Pulmonary artery endothelial cell (primary cell): Measurements from ENCODE around the gene CHCHD6. TPM values are rescaled to one million over a fixed set of nuclear protein-coding genes. Genes with fewer than 3 reads are reported as not detected.

Experiments used
- DNase-seq: peaks from one replicate; pipeline ENCODE4 v3.0.0-alpha.2; 2011; ENCODE audit warnings: low read depth, low spot score
- total RNA-seq: library from RNA; depleted of rRNA; stranded (reverse); fragments of >200 nt; gene quantifications from 2 replicates; pipeline ENCODE4 v1.2.3, GENCODE V29; 2014

Gene CHCHD6
- total RNA-seq, 1 donor from 2014 or later = 13.5 TPM

DNA sequence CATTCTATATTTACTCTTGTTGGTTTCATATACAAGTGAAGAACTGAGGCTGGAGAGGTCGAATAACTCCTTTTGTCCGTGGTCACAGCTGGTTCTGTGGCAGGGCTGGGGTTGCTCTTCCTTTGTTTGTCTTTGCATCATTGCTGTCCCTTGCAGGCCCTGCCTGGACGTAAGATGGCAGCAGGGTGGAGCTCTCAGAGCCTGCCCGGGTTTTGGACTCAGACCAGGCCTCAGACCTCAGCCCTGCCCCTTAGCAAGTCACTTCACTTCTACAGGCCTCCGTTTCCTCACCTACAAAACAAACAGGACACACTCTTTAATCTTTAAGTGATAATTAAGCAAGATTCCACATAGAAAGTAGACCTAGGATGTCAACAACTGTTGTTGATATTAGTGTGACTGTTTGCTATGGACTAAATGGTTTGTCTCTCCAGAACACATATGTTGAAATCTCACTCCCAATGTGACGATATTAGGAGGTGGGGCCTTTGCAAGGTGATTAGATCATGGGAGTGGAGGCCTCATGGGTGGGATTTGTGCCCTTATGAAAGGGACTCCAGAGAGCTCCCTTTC lies 213.3 kb downstream of the CHCHD6 start:
- no peak for DNase-seq

DNA sequence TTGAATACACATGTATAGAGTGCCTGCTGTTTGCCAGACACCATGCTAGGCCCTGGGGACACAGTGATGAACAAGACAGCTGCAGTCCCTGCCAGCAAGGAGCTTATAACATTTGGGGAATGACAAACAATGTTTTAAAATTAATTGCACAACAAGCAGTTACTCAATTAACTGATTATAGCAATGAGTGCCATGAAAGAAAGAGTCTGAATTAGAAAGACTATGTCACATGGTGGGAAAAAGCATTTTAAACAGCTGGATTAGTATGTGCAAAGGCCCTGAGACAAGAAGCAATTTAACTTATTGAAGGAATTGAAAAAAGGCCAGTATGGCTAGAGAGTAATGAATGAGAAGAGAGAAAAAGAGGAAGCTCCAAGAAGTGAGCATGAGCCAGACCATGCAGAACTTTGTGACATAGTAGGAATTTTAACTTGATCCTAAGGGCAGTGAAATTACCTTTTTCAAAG lies 214.3 kb downstream of the CHCHD6 start:
- DNase-seq = no peak

DNA sequence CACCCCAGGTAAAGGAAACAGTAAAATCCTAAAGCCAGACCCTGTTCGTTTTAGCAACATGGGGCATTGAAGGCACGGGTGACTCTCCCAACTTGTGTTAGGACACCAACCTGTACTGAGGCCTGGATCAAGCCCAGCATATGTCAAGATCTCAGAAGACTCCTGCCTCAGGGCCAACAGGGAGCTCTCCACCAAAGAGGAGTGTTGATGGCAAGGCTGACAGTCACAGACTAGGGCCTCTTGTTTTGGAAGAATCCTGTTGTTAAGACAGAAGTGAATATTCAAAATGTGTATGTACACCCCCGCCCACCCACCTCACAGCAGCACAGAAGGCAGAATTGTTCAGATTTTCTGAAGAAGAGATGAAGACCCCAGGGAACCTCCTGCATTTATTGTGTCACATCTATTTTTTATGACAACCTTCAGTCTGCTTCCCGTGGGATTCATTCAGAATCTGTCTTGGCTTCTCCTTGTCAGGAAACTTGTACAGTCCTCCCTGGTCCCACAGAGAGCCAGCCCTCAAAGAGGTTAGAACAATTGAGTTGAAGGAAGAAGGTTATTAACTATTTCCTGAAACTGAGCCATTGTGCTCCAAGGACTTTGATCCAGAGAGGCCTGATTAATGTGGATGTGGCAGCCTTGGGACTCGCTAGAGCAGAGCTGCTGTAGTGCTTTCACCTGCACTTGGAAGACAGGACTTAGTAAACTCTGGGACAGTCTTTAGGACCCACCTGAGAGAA lies 217.2 kb downstream of the CHCHD6 start:
- DNase-seq = peak; percentile 46

DNA sequence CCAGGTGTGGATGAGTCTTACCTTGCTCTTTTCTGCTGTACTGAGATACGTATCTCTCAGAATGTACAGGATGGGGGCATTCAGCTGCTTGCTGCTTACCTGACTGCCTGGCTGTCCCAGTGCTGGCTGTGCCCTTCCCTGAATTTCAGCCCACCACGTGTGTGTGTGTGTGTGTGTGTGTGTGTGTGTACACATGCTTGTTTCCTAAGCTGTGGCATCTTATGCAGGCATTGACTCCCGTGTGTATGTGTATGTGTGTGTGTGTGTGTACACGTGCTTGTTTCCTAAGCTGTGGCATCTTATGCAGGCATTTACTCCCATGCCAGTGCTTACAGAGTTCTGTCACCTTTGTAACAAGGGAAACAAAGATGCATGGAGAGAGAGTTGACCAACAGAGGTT lies 218.4 kb downstream of the CHCHD6 start:
- no peak for DNase-seq

DNA sequence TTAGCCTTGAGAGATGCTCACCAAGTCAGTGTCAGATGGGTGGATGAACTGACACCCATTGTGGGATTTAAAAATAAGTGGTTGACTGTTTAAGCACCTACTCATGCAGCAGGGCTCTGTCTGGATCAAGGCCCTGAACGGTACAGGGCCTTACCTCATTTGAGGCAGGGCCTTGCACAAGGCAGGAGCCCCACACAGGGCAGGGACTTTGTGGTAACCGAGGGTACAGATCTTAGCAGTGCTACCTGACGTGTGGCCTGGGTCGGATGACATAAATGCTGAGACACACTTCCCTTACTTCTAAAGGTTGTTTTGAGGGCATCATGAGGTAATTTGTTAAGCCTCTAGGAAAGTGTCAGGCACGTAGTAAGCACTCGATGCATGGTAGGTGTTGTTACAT lies 219.4 kb downstream of the CHCHD6 start:
- no peak for DNase-seq

DNA sequence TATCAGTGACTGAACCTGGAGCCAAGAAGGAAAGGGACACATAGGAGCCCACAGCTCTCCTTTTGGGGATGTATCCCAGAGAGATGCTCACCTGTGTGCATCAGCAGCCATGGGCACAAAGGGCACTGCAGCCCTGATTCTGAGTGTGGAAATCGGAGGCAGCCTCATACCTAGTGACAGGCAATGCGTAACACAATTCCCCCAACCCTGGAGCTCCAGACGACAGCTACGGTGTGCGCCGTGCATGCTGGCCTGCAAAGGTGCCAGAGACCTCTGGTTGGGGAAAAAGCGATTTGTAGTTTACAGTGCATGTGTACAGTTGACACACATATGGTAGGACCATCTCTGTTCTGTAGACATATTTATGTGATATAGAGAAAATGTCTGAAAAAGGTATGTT lies 219.9 kb downstream of the CHCHD6 start:
- DNase-seq = no peak

DNA sequence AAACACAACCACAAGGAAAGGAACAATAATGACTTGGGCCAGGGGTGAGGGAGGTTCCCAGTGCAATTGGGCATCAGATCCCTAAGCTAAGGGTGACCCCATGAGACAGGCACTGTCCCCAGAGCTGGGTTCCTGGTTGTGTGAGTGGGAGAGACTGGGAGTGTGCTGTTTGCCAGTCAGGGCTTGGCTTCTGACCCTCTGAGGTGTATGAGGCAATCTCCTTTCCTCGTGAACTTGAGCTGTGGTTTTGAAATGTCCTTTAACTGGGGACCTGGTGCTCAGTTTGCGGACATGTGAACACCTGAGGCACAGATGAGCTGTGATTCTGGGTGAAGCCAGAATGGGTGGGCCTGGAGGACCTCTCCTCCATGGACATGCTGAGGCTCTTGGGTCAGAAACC lies 220.4 kb downstream of the CHCHD6 start:
- no peak for DNase-seq

DNA sequence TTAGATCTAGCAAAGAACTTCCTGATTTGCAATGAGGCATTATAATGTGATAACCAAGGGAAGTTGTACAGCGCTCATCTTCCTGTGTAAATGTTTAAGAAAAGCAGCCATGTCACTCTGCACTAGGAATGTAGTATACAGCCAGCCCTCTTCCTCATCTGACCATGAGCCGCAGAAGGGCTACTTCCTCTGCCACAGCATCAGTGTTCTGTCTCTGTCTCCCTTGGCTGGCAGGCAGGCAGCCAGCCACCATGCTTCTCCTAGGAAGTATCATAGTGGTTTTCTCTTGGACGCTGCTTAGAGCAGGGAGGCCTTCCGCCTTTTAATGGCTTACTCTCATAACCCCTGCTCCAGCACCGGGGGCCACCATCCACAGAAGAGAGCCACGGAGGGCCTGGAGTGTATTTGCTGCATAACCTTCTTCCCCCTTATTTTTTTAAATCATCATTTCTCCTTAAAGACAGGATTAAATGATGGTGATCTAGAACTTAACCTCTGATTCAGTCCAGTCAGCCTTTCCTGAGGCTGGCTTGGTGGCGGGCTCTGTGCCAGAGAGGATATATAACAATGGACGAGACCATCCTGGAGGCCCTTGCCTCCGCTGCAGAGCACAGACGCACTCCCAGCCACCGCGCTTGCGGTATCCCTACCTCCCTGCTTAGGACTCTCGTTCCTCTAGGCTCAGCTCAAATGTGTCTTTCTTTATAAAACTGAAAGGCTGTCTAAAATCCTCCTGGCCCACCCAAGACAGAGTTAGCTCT lies 221.6 kb downstream of the CHCHD6 start:
- peak; percentile 63 for DNase-seq

DNA sequence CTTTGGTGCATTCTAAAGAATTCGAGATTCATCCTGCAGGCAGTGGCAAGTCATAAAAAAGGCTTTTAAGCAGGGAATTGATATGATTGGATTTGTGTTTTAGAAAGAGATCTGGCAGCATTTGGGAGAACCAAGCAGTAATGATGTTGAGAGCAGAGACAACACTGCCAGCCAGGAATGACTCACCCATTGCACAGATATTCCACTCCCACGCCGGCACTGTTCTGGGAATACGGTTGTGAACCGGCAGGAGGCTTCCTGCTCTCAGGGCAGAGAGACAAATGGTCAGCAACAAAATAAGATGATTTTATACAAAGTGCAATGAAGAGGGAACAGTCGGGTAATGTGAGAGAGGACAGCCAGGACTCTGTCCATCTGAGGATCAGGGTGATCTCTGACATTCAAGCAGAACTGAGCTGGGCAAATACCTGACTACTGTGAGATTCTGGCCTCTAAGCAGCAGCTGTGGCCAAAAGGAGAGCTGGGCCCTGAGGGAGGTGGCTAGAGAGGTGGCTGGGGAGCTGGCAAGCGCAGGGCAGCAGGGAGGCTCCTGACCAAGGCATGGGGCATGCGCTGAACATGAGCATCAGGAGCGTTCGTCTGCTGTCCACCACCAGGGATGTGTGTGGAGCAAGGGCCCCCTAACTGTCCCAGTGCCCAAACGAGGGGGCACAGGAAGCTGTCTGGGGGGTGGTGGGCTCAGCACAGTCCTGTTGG lies 222.8 kb downstream of the CHCHD6 start:
- peak; percentile 60 for DNase-seq

DNA sequence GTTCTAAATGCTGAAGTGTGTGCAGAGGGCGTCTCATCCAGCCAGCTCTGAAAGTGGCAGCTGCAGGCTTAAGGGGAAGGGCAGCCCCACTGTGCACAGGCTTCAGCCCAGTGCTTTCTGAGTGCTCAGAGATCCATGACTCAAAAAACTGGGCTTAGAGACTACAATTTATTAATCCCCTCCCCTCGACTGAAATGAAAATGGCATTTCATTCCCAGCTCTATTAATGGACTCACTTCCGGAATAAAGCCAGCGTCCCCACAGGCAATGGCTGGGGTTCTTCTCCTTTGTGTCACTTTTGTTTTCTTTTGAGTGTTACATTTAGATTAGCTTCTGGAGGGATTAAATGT lies 223.3 kb downstream of the CHCHD6 start:
- no peak for DNase-seq

DNA sequence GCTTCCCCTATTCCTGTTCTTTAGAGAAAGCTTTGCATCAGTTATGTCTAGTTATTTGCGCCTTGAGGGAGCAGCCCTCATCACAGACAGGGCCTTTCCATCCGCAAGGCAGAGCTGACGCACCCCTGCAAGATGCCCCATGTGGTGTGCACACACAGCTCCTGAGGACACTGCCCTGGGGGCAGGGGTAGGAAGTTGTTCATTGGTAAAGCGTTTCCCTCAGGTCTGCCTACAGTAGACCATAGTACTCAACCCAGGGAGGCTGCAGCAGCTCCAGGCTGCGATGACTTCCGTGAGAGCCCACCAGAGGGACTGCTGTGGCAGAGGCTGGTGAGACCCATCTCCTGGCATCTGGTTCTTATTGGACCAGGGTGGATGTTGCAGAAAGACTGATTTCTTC lies 223.8 kb downstream of the CHCHD6 start:
- DNase-seq = no peak

DNA sequence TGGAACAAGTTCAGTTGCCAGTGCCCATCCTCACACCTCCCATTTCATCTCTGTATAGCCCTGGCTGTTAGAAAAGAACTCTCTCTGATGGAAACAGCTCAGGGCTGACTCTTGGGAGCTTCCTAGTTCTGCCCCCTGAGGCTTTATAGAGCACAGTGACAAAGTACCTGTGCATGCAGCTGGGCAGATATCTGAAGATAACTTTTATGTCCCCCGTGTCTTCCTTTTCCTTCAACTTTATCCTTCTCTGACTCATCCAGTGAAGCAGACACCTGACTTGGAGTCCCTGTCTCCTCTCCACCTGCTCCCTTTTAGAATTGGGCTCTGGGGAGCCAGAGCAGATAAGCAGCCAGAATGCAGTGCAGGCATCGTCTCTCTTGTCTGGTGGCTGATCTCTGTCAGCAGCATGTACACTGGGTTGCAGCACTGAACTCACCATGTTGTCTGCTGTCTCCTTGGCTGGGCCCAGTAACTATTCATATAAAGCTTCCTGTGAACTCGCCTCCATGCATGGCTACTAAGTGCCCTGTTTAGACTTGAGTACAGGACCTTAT lies 225.0 kb downstream of the CHCHD6 start:
- DNase-seq = no peak

DNA sequence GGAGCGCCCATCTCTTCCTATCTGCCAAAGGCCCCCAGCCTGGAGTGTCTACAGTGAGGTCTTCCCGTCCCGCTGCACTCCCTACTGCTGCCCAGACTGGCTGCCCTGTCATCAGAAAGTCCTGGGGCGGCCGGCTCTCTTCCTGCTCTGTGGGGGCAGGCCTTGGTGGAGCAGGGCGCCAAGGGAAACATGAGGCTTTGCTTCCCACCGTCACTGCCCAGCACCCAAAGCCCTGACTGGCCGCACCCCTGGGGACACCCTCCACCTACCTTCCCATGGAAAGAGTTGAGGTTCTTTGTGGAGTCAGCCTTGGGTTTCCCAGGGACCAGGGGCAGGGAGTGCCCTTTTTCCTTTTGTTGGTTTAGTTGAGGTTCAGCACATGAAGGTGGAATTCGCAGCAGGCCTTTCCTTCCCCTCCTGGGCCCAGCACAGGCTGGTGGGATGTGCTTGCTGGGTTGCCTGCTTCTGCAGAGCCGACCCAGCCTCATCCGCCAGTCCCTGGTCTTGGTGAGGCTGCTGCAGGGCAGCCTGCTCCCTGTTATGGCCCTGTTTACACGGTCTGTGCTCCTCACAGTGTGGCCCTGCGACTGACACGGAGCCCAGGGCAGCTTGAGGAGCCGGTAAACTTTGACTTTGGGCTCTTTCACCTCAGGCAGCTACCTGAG lies 227.0 kb downstream of the CHCHD6 start:
- no peak for DNase-seq

DNA sequence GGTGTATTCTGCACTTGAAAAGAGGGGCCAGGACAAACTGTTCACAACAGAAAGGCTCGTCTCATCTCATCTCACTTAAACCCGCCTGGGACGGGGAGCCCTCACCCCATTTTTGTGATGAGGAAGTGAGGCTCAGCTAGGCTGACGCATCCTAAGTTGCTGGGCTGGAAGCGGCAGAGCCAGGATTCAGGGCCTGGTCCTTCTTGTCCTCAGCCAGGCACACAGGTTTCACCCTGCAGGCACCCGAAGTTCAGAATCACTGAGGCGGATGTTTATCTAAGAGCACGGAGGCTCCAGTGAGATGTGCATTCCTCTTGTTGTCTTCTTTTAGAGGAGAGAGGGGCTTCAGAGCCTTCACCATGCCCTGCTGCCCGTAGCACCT lies 227.8 kb downstream of the CHCHD6 start:
- no peak for DNase-seq

DNA sequence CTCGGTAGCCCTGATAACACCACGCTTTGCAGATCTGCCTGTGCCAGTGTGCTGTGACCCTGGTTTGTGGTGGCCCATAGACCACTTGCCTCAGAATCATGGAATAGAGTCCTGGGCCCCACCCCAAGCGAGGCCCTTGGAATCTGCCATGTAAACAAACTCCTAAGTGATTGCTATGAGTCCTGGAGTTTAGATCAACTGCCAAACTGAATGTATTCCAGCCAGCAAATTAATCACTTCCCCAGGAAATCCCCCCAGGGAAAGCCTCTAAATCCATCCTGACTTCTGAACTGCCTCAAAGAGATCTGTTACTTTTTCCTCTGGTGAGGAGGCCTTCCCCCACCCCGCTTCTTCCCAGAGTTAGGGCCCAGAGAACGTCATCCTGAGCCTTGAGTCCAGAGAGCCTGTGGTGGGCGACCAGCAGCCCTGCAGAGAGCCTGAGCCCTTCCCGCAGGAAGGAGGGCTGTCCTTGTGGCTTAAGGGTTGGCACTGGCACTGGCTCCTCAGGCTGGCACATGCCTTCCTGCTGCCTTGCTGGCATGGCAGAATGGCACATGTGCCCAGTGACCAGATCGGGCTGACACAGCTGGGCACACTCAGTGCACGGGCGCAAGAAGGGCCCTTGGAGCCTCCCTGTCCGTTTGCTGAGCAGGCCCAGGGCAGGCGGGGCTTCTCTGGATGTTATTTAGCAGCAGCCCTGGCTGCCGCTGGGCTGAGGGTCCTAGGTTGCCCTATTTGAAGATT lies 228.3 kb downstream of the CHCHD6 start:
- DNase-seq = peak; percentile 33

DNA sequence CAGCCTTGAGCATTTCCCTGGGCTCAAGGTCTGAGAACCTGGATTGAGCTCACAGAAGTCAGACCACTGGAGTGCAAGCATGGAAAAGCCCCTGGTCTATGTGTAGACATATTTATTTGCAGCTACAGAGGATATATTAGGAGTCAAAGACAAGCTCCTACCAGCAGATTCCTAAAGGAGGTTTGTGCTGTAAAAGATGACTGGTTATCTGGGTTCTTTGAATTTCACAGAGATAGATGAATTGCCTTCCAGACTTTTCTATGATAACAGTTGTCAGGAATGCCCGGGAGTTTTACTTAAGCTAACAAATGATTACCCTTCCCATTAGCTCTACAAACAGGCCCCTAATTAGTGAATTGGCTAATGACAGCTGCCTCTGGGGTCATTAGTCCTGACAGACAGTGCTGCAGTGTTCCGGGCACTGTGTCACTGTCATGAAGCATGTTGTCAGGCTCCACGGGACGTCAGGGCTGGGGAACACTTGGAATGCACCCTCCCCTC lies 230.0 kb downstream of the CHCHD6 start:
- DNase-seq = no peak

DNA sequence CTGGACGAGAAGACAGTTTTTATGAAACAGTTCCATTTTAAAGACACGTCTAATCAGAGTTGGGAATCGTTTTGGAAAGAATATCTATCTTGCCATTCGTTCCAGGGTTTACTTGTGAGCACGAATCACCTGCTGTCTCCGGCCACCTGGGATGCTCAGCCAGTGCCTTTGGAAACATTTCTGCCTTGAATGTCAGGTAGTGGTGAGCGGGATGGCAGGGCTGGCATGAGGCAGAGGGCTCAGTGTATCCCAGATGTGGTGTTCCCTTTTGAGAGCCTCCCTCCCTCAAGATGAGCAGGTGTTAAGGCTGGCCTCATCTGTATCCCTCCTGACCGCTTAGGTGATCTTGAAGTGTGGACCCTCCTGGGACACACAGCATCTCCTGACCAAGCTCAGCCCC lies 231.0 kb downstream of the CHCHD6 start:
- DNase-seq = no peak

DNA sequence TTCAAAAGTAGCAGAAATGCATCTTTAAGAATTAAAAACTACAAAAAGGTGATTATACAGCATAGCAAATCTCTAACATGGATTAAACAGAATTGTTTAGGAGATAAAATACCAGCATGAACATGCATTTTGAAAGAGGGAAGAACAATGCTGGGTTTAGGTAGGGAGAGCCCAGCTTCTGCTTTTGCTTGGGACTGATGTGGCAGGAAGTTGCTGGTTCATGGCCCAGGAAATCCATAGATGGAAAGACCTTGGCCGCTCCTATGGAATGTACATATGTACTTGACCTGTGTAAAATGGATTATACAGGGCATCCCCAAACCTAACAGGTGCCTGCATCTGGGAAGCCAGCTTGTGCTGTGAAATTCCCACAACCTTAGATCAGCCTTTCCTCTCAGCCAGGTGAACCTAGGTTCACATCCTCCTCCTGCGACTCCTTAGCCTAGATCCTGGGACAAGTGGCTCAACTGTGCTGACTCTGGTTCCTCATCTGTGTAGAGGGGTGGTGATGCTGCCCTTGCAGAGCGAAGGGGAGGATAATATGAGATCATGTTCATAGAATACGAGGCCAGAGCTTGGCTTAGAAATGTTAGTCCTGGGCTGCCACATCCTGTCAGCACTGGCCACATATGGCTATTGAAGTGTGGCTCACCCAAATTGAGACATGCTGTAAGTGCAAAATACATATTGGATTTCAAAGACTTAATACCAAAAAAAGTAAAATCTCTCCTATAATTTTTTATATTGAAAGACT lies 231.9 kb downstream of the CHCHD6 start:
- no peak for DNase-seq

DNA sequence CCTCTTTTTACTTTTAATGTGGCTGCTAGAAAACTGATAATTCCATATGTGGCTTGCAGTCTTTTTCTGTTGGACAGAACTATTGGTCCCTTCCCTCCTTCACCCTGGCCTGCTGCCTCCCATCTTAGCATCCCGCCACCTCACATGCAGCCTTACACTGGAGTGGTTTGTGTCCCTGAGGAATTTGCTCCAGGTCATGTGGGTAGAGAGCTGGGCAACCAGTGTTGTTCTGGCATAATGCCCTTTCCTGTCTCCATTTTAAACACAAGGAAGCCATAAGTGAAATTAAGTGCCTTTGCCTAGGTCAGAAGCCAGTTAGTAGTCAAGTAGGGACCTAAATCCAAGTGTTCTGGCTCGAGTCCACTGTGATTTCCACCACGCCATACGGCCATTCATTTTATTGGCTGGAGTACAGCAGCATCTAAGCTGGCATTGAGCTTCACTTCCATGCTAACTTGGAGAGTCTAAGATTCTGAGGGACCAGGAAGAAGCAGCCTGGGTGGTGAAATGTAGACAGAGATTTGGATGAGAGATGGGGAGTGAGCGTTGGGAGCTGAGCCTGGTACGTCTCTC lies 232.9 kb downstream of the CHCHD6 start:
- DNase-seq = no peak
